Astrocyte of the cerebellum (primary cell): Measurements from ENCODE around the gene KIF18B.

Source experiments
- DNase-seq: peaks from one replicate; pipeline ENCODE4 v3.0.0-alpha.2; 2011; ENCODE audit warnings: low read depth
- H3K4me3 ChIP-seq: 2 replicates; pipeline ENCODE4 v1.5.1; 2011; ENCODE audit warnings: mild to moderate bottlenecking, low read depth, low read length, moderate library complexity
- in situ Hi-C: cut with HindIII; loops from 2 replicates; pipeline ENCODE4 v1.10.0; 2017; ENCODE audit warnings: low sequenced_read_pairs
- TF ChIP-seq, protein P1 (sequence below): IDR thresholded peaks from 2 replicates; pipeline ENCODE4 v1.5.1; 2012; ENCODE audit warnings: low read length, low read depth, moderate library complexity, mild to moderate bottlenecking; ENCODE audit errors: missing control alignments

Gene KIF18B

DNA sequence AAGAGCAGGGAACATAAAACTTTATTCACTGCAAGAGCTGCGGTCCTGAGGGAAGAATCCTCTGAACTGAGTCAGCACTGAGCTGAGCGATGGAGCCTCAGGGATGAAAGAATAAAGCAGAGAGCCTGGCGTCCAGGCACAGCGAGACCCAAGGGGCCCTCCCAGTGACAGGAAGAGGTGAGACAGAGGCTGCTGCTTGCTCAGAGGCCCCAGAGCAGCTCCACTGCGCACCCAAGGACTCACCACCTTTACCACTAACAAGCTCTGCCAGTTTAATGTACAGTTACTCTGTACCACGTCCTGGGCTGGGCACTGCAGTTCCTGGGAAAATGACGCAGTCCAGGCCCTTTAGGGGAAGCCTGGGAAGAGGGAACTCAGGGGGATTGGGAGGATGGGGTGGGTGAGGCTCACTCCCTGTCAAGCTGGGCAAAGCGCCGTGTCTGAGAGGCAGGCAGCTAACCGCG is 37.9 kb downstream of the KIF18B start:
- in situ Hi-C loops = no loop called here
- no peak for DNase-seq
- no peak overlapping the region for H3K4me3 ChIP-seq
- TF ChIP-seq, protein P1, sequence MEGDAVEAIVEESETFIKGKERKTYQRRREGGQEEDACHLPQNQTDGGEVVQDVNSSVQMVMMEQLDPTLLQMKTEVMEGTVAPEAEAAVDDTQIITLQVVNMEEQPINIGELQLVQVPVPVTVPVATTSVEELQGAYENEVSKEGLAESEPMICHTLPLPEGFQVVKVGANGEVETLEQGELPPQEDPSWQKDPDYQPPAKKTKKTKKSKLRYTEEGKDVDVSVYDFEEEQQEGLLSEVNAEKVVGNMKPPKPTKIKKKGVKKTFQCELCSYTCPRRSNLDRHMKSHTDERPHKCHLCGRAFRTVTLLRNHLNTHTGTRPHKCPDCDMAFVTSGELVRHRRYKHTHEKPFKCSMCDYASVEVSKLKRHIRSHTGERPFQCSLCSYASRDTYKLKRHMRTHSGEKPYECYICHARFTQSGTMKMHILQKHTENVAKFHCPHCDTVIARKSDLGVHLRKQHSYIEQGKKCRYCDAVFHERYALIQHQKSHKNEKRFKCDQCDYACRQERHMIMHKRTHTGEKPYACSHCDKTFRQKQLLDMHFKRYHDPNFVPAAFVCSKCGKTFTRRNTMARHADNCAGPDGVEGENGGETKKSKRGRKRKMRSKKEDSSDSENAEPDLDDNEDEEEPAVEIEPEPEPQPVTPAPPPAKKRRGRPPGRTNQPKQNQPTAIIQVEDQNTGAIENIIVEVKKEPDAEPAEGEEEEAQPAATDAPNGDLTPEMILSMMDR = no peak

DNA sequence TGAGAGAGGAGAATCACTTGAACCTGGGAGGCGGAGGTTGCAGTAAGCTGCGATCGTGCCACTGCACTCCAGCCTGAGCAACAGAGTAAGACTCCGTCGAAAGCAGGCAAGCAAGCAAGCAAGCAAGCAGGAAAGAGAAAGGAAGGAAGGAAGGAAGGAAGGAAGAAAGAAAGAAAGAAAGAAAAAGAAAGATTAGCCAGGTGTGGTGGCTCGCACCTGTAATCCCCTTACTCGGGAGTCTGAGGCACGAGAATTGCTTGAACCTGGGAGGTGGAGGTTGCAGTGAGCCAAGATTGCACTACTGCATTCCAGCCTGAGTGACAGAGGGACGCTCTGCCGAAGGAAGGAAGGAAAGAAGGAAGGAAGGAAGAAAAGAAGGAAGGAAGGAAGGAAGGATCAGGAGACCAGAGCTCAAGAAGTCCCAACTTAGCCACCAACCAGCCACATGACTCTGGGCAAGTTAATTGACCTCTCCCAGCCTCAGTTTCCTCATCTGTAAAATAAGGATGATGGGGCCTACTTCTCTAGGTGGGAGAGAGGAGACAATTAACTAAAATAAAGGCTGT is 38.7 kb downstream of the KIF18B start:
- in situ Hi-C loops = no loop called here
- no peak for DNase-seq
- H3K4me3 ChIP-seq = no peak overlapping the region
- TF ChIP-seq, protein P1 = no peak

DNA sequence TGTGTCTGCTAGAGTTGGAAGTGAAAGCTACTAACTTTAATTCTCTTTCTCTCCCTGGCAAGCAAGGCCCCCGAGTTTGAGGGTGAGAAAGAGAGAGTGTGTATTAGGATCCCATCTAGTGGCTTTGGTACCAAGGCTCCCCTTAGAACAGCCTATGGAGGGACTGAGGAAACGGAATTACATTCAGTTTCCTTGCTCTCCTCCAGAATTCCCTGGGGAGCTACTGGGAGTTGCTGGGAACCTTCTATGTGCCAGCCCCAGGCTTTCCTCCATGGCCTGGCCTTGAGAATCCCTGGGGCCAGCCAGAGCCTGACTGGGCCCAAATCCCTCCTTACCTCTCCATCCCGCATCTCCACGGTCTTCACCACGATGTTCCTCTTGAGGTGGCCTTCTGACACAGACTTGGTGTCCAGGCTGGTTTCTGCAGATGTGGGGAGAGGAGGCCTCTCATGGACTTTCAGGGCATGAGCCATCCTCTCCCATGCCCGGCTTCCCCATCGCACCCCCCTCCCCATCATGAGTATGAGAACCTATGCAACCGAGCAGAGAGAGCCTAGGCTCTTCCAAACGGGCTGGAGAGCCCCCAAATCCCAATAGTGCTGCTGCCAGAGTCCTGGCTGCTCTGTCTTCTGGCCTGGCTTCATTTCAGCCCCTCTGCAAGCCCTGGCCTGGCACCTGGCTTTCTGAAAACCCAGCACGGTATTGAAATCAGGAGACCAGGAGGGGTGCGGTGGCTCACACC is 39.7 kb downstream of the KIF18B start:
- no peak overlapping the region for H3K4me3 ChIP-seq
- TF ChIP-seq, protein P1 = no peak
- in situ Hi-C loops = no loop called here
- no peak for DNase-seq

DNA sequence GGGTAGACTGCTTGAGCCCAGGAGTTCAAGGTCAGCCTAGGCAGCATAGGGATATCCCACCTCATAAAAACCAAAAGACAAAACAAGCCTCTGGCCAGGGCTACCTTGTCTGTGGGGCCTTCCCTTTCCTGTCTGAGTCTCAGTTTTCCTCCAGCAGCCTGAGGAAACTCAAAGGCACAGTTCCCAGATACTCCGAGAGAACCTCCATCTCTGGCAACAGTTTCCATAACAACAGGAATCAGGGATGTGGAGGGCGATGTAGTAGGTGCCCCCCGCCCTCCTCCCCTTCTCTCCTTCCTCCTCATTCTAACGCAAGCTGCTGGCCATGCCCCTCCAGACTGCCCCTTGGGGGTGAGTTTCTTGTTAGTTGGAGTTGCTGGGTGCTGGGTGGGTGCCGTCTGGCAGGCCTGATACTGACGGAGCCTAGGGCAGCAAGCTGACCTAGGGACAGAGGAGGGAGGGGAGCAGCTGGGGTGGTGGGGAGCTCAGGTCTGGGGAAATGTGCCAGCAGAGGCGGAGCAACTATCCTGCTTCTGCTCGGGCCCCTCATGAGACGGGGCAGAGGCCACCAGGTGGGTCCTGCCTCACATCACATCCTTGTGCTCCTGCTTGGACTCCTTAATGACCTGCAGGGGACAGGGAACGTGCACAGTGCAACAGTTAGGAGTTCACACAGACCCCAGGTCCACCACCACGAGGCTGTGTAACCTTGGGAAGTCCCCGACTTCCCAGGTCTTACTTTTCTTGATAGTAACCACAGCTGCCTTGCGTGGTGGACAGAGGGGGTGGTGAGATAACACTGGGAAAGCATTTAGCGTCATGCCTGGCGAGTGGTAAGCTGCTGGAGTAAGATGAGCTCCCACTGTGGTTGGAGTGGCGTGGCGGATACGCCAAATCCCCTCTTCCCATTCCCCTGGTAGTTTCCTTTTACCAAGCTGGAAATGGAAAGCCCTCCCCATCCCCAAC is 40.5 kb downstream of the KIF18B start:
- in situ Hi-C loops = no loop called here
- DNase-seq = no peak
- TF ChIP-seq, protein P1 = no peak
- no peak overlapping the region for H3K4me3 ChIP-seq

DNA sequence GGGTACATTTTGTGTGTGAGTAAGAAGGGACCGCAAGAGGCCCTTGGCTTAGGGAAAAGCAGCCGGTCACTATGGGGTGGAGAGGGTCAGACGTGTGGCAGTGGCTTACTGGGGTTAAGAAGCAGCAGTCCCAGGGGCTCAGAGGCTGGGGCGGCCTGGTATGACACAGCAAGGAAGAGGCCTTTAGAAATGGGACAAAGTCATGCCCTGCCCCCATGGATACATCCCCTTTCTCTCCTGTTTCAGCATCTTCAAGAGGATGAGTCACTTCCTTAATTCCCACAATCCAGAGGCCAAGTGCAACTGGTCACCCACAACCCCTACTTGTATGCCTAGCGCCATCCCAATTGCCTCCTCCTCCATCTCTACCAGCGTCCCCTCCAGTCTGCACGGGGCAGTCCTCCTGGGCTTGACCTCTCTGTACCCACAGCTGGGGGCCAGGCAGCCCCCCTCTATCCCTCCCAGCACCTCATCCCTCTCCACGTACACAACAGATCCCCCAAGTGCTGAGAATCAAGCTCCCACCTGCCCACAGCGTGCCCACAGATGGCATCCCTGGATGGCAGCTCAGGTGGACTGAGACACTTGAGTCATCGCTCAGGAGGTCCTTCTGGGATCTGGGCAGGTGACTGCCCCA is 41.4 kb downstream of the KIF18B start:
- TF ChIP-seq, protein P1 = no peak
- H3K4me3 ChIP-seq = no peak overlapping the region
- peak; percentile 63 for DNase-seq
- in situ Hi-C loops = no loop called here
